Measurements from ENCODE around the gene CREBRF.
"Not testable (repeated sequence)": the region's sequence is repeated elsewhere in the genome, so short reads cannot be mapped to it uniquely, and the experiment has no call there.

CREBRF gene

DNA sequence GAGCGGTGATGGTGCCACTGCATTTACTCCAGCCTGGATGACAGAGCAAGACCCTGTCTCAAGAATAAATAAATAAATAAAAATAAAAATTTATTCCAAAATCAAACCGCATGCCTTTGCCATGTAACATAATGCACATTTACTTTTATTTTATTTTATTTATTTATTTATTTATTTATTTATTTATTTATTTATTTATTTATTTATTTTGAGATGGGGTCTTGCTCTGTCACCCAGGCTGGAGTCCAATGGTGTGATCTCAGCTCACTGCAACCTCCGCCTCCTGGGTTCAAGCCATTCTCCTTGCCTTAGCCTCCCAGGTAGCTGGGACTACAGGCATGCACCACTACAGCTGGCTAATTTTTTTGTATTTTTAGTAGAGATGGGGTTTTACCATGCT is 24.1 kb upstream of the CREBRF start:
- intact Hi-C loops (cut with DNase I); DNase-seq: not testable (repeated sequence)

DNA sequence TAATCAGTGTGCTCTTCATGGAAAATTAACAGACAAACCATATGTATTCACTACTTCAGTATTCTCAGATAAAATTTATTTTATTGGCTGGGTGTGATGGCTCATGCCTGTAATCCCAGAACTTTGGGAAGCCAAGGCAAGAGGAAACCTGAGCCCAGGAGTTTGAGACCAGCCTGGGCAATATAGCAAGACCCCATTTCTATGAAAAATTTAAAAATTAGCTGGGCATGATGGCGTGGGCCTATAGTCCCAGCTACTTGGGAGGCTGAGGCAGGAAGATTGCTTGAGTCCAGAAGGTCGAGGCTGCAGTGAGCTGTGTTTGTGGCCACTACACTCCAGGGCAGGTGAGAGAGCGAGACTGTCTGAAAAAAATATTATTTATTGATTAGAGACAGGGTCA is 23.4 kb upstream of the CREBRF start:
- intact Hi-C loops (cut with DNase I), result no loop called here
- DNase-seq, result no peak

DNA sequence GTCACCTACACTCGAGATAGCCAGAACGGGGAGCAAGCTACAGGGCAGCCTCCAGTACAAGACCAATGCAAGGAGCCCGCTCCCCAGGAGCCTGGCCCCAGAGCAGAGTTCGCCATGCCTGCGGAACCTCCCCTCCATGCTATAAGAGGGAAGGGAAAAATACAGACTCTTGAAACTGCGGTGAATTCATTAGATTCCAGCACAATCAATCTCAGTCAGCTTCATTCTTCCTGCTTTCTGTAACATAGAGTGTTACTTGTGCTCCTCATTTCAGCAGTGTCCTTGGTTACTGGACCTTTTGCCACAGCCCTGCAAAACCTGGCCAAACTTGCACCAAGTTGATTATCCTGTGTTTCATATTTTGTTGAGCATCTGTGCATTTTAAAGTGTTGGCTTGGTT is 22.2 kb upstream of the CREBRF start:
- intact Hi-C loops (cut with DNase I), result no loop called here
- DNase-seq, result no peak

DNA sequence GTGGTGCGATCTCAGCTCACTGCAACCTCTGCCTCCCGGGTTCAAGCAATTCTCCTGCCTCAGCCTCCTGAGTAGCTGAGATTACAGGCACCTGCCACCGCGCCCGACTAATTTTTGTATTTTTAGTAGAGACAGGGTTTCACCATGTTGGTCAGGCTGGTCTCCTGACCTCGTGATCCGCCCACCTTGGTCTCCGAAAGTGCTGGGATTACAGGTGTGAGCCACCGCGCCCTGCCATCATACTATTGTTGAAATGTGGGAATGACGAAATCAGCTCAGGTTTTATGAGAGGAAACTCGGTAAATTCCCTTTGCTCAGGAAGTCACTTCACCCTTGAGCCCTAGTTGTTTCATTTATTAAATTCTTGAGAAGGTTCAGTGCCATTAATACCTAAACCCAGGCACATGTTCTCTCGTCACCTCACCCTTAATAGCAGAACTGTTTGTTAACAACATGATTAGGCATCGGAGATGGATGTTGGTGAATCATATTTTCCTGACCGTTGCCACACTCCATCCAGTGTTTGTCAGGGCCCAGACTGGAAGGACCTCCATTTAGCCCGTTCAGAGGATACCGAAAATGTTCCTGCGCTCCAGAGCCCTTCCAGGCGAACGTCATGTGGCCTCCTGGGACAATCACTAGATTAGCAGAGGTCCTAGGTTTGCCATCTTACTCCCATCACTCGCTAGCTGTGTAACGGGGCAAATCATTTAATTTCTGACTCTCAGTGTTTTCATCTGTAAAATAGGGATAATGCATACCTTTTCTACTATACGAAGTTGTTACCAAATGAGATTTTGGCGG is 20.0 kb upstream of the CREBRF start:
- intact Hi-C loops (cut with DNase I), result no loop called here

DNA sequence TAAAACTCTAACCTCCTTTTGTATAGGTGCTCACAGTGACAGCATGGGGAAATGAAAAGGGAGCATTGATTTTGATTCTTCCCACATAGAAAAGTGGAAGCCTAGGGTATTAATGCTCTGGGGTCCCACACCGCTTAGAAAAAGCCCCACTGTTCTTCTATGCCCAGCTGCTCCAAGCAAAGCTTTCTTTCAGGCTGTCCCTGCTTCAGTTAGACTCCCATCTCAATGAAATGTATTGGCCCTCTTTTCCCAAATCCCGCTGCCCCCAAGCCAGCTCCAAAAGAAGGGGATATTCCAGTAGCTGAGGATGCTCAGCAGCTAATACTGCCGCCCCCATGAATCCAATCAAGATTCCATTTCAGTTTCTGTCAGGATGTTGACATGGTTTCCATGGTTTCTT is 17.0 kb upstream of the CREBRF start:
- intact Hi-C loops (cut with DNase I), result no loop called here
- peak in 1 of 42 donors; percentile 13 for DNase-seq

More for the DNA sequence above, 20.0 kb upstream of the CREBRF start:
- no peak for DNase-seq

DNA sequence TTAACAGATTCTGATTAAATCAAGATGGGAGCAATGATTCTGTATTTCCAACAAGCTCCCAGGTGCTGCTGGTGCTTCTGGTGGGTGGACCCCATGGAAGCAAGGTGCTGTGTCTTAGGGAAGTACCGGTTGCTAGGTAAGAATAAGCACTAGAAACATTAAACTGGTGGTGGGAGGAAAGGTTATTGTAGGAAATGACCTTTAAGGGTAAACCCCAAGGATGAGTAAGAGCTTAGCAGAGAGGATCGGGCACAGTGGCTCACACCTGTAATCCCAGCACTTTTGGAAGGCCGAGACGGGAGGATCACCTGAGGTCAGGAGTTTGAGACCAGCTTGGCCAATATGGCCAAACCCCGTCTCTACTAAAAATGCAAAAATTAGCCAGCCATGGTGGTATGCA is 16.2 kb upstream of the CREBRF start:
- intact Hi-C loops (cut with DNase I), result no loop called here
- peak in 3 of 42 donors; percentile 19 to 43 (median 26) for DNase-seq

DNA sequence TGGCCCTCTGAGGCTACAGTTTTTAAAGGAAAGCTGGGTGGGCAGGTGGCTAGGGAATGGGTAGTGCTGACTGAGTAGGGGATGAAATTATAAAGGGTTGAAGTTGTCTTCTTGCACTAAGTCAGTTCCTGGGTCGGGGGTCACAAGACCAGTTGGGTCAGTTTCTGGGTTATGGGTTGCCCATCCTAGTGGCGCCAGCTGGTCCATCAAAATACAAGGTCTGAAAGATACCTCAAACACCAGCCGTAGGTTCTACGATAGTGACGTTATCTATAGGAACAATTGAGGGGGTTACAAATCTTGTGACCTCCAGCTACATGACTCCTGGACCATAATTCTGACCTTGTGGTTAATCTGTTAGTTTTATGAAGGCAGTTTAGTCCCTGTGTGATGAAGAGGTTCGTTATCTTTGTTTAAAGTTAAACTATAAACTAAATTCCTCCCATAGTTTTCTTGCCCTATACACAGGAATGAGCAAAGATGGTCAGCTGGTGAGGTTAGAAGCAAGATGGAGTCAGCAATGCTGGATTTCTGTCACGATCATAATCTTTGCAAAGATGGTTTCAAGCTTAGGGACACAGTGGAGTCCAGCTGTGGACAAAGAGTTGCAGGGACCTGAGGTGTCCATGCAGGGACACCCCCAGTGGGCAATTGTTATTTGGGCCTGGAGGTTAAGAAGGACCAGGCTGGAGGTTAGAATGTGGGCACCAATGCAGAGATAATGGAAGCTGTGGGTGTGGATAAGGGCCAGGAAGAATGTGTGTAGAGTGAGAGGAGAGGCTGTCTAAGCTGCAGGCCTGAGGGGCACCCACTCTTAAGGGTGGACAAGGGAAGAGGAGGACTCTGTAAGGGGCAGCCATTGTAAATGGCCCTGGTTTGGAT is 14.0 kb upstream of the CREBRF start:
- intact Hi-C loops (cut with DNase I), result no loop called here
- DNase-seq, result no peak

DNA sequence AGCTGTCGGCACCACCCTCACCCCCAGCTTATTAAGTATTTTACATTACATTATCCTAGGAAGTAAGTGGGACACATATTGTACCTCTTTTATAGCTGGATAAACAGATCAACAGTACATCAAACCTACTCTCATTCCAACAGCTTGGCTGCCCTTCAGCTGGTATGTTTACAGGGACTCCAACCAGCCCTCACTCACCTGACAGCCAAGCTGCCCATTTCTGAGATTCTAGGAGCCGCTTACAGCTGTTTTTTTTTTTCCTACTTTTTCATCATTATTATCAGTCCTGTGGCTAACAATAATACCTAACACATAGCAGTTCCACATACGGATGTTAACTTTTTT is 13.4 kb upstream of the CREBRF start:
- no peak for DNase-seq
- intact Hi-C loops (cut with DNase I), result no loop called here

DNA sequence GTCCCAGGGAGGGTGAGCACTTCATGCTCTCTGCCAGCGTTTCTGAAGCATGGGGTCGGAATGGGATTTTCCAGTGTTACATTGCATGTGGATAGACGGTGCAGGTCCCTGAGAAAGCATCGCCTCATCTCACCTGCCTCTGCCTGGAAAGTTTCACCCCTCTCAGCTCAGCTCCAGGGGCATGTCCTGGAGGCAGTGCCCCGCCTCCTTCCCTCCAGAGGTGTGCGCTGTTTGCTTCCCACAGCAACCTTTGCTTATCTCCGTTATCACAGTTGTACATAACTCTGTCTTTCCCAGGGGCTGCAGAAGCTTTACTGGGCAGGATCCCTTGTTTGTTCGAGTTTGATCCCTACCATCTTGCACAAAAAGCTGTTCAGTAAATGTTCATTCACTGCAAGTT is 10.7 kb upstream of the CREBRF start:
- intact Hi-C loops (cut with DNase I), result no loop called here
- DNase-seq, result no peak

DNA sequence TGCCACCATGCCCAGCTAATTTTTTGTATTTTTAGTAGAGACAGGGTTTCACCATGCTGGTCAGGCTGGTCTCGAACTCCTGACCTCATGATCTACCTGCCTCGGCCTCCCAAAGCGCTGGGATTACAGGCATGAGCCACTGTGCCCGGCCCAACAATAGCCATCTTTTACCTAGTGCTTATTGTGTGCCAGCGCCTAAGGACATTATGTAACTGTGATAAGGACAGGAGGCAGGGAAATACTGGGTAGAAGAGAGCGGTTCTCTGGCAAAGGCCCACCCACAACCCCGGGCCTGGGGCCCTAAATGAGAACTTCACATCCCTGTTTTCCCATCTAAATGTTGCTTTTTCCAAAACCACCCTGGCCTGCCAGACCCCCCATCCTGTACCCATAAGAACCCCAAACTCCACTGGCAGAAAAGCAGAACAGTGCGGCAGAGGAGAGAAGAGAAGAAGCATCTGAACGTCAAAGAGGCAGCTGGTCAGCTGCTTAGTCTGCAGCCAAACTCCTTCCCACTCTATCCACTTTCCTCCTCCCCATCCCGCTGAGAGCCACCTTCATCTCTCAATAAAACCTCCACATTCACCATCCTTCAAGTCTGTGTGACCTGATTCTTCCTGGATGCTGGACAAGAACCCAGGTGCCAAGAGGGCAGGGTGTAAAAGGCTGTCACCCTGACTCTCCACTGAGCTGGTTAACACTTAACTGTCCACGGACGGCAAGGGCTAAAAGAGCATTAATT is 8.9 kb upstream of the CREBRF start:
- not testable (repeated sequence) for DNase-seq

DNA sequence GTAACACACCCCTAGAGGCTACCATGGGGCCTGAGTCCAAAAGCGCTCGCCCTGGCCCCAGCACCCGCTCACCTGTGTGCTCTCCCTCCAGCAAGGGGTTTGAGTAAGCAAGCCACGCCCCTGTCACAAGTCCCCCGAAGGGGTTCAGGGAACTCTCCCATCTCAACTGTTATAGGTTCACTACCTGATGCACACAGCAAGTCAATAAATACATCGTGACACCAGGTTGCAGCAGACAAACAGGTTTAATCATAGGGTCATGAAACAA is 8.4 kb upstream of the CREBRF start:
- no peak for DNase-seq
- intact Hi-C loops (cut with DNase I), result no loop called here

More for the DNA sequence above, 8.9 kb upstream of the CREBRF start:
- intact Hi-C loops (cut with DNase I), result not testable (repeated sequence)

DNA sequence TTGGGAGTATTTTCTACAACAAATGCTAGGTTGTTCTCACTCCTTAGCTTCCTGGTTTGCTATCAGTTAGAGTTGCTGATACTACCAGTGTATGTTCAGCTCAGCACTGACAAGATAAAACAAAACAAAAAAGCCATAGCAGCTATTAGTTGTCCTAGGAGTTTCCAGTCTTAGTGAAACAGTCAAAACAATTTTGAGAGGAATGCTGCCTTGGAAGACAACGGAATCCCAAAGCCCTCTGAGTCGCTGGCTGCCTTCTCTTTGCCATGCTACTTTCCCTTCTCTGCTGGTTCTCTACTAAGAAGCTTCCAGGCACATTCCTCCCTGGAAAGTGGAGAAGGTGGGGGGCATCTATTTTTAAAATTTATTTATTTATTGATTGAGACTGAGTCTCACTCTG is 5.4 kb upstream of the CREBRF start:
- no peak for DNase-seq
- intact Hi-C loops (cut with DNase I), result no loop called here

DNA sequence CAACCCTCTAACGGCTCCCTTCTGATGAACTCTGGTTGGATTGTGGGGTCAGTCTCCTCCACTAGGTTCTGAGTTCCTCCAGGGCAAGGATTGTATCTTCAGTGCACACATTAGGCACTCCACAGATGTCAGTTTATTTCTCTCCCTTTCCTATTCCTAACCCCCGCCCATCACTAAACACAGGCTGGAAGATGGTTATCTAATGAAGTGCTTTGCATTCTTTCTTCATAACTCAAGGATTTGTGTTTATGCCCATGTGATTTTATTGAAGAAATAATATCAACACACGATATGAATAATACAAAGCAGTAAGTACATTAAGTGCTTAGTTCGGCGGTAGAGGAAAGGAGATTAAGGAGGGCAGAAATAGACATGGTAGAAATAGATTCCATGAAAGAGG is 4.4 kb upstream of the CREBRF start:
- DNase-seq, result no peak
- intact Hi-C loops (cut with DNase I), result no loop called here

DNA sequence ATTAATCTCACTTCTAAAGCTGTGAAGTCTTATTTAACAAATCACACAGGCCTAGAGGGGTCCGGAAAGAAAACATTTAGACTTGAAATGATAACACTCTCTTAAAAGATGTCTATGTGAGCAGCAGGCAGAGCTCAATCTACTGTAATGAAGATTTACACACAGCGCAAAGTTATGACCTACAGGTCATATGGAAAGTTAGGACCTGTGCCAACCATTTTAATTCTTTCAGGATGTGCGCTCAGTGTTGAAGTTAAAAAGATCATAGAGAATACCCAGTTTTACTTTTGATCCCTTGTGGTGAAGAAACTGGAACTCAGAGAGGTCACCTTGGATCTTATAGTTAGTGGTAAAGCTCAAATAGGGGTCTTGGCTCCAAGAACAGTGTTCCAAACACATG is 3.1 kb upstream of the CREBRF start:
- intact Hi-C loops (cut with DNase I), result no loop called here
- no peak for DNase-seq

DNA sequence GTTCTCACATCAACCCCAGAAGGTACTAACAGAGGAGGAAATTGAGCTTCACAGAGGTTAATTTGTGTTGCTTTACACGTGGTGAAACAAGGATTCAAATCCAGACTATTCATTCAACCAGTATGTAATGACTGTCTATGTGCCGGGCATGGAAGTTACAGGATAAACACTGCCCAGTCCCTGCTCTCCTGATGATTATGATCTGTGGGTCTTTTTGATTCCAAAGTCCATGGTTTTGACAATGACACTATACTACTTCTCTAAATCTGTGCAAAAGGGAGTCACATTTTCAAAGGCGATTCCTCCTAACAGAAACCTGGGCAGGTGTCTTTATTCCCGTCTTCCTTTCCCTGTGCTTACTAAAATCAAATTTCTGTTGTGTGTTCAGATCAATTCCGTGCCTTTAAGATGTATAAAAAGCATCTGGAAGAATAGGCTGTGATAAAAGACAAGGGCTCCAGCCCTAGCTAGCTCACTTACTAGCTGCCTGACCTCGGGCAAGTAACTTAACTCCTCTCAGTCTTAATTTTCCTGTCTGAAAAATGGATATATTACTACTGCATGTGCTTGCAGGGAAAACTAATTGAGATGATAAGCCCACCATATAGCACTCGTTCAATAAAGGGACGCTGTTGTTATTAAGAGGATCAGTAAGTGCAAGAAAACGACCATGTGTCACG is 970 bp upstream of the CREBRF start:
- DNase-seq, result no peak
- intact Hi-C loops (cut with DNase I), result loop anchor here (5.0 kb wide), 1 partner anchor 87 kb away; the partner anchor contains the start of gene BNIP1

DNA sequence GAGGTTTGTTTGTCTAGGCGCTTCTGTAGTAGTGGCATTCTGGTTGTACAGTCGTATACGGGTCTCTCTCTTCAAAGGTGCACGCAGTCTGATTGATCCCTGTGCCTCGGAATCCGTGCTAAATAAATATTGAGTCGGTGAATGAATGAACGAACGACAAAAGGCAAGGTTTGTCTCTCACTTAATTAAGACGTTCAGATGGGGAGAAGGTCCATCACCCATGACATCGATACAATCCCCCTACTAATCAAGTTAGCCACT is 500 bp upstream of the CREBRF start:
- intact Hi-C loops (cut with DNase I), result loop anchor here (5.0 kb wide), 1 partner anchor 87 kb away; the partner anchor contains the start of gene BNIP1
- peak in 2 of 42 donors; percentile 35 to 45 for DNase-seq

DNA sequence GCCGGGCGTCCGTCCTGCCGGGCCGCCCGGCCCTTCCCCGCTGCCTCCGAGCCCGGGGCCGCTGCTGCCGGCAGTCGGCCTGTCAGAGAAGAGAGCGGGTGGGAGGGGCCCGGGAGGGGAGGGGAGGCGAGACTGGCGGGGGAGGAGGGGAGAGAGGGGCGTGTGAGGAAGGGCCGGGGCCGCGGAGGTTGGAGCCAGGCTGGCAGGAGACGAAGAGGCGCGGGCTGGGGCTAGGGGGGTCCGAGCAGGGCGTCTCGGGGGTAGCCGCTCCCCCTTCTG is 570 bp downstream of the CREBRF start:
- intact Hi-C loops (cut with DNase I), result loop anchor here (2.0 to 5.0 kb wide), 2 partner anchors 78 to 86 kb away; partner anchors contain the start of gene BNIP1
- DNase-seq, result peak in 2 of 42 donors; percentile 87 to 92

DNA sequence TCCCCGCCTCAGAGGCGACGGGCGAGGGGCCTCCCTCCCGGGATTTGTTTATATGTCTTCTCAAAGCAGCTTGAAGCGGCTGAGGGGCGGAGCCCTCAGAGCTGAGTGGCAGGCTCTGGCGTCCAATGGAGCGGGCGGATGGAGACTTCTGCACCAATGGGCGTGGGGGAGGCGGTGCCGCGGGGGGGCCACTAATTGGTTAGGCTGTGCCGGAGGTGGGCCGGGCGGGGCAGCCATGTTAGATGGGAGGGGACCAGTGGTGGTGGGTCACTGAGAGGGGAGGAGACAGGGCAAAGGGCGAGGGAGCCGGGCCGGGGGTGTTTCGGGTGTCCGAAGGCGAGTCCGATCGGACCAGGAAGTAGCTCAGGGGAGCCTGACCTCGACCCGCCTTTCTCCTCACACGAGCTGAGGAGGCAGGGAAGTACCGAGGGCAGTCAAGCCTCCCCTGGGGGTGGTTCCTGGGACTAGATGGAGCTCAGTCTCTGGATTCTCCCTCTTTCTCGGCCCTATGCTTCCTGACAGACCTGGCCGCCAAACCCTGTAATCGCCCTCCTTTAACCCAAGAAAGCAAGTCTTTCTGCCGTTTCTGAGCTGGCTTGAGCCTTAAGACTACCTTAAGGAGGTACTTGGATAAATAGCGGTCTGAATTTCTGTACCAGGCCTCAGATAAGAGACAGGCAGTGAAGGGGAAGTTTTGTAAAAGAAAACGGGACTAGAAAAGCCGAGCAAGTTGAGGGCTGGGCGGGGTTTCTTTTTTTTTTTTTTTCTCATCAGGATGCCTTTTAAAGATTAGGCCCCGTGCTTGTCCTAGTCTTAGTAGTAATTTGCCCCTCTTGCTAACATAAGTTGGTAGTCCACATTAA is 1.1 kb downstream of the CREBRF start:
- intact Hi-C loops (cut with DNase I), result loop anchor here (2.0 to 5.0 kb wide), 2 partner anchors 78 to 85 kb away; partner anchors contain the start of gene BNIP1
- DNase-seq, result peak; percentile 93 to 99 (median 98)

DNA sequence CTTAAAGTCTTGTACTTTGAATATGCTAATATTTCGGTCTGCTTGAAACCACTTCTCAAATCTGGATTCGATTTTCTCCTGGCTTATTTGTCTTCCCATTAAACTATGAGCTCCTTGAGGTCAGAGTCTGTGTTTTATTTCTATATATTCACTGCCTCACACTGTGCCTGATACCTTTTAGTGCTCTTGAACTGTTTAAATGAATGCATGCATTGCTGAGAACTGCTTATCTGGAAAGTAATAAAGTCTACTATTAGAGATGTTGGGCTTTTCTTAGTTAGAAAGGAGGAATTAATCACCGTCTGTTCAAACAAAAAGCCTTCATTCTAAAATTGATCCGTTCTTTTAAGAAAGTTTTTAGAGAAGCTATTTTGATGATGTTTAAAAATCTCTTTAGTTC is 6.0 kb downstream of the CREBRF start:
- intact Hi-C loops (cut with DNase I), result no loop called here
- DNase-seq, result no peak

Data from head of caudate nucleus (tissue), 42 donors.